SKM-1 (cell line): Measurements from ENCODE around the gene RGCC.
"Not testable (repeated sequence)": the region's sequence is repeated elsewhere in the genome, so short reads cannot be mapped to it uniquely, and the experiment has no call there.

ENCODE experiments used
- DNase-seq: peaks from one replicate; lab custom pipeline; 2025; ENCODE audit not compliant: unreplicated experiment; lab: John Stamatoyannopoulos, UW

The RGCC gene

DNA sequence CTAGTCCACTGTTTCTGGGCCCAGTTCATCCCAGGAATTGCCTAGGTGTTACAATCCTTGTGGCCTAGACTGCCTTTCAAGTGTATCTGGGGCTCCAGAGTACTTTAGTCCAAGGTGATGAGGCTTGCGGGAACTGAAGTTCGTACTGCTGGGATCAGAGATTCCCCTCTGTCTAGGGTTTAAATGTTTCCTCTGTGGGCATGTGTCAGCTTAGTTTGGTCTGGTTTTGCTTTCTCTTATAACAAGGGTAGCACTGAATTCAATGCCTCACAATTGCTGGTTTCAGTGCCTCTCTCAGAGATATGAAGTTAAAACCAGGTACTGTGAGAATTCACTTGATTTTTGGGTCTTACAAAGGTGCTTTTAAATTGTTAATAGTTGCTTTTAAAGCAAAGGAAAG is 30.8 kb downstream of the RGCC start:
- DNase-seq: no peak

DNA sequence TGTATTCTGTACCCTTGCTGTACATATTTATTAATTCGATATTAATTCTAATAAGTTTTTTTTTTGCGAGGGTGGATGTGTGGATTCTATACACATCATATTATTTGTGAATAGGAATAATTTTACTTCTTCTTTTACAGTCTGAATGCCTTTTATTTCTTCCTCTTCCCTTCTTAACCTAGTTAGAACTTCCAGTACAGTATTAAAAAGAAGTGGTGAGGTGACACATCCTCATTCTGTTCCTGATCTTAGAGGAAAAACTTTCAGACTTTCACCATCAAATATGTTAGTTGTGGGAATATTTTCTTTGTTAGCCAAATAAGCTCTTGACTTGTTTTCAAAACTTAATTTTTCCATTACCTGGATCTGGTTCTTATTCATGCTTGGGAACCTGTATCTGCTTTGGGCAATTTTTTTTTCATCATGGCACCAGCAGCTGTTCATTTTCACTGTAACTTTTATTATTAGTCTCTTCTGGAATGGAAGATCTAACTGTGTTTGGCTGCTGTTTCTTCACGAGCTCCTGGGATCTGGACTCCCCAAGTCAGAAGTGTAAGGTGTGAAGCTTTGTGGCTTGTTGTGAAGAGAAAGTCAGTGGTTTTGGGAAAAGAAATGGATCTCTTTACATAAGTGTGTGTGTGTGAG is 33.1 kb downstream of the RGCC start:
- DNase-seq: no peak

DNA sequence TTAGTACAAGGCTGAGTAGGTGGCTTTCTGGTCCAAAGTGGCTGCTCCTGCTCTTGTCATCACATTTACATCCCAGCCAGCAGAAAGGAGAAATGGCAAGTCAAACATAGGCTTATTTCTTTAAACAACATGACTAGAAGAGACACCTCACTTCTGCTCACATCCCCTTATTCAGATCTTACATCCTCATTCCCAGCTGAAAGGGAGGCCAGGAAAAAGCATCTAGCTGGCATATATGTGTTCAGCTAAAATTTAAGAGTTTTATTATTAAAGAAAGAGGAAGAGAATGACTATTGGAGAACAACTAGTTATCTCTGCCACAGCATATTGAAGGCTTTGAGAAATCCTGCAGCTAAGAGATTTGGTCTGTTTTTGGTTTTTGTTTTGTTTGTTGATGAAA is 34.1 kb downstream of the RGCC start:
- DNase-seq: no peak

DNA sequence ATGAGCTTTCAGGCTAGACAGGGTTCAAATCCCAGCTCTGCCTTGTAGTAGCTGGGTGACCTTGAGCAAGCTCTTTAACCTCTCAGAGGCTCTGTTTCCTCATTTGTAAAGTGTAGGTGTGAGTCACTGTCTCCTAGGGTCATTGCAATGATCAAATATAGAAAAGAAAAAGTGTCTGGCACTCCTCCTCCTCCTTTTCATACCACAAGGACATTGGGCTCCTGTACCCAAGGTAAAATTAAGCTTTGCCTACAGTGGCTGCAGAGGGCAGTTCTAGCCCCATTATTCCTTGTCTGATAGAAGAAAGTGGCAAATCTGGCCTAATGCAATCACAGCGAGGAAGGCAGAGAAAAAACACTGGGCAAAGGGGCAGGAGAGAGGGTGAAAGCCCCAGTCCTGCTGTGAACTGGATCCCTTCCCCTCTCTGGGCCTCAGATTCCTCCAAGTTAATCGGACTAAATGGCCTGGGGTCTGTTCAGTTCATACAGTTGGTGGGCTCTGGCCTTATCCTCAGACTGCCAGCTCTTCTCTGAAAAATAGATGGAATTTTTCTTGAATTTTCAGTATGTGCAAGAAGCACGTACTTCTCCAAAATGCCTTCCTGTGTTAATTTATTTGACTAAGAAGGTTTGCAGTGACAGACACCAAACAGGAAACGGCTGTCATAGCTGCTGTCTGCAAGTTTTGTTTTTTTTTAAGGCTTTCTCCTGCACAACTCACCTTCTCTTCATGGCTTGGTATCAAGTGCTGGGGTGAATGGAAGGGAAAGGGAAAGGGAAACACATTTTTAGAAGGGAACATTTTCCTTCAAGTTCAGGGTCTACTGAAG is 35.3 kb downstream of the RGCC start:
- peak; percentile 15 for DNase-seq

DNA sequence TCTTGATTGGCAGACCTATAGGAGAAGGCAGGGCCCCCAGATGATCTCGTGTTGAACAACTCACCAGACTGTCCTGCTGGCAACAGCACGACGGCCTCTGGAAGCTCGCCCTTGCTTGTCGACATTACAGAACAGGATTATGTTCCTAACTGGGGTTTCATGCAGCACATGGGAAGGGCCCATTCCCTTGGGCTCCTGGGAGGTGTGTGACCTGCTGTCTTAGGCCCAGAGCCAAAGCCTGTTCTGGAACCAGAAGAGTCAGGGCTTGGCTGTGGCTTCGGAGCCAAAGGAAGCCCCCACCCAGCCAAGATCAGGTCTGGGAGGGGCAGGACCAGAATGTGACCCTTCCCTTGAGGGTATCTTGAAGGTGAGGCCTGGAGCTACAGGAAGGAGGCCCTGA is 36.9 kb downstream of the RGCC start:
- DNase-seq: no peak

DNA sequence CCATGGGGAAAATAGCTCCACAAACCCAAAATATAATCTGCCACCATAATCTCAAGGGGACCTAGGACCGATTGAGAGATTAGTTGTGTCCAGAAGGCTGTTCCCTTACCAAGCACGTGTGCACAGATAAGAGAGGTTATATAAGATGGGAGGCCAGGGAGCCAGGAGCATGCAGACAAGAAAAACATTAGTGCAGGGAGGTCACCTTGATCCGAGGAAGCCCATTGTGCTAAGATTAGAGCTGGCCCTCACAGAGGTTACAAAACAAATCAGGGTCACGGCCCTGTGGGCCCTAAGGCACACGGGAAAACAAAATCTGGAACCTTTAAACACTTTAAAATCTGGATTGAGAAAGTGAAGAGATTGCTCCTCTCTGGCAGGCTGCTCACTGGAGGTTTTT is 37.7 kb downstream of the RGCC start:
- no peak for DNase-seq

DNA sequence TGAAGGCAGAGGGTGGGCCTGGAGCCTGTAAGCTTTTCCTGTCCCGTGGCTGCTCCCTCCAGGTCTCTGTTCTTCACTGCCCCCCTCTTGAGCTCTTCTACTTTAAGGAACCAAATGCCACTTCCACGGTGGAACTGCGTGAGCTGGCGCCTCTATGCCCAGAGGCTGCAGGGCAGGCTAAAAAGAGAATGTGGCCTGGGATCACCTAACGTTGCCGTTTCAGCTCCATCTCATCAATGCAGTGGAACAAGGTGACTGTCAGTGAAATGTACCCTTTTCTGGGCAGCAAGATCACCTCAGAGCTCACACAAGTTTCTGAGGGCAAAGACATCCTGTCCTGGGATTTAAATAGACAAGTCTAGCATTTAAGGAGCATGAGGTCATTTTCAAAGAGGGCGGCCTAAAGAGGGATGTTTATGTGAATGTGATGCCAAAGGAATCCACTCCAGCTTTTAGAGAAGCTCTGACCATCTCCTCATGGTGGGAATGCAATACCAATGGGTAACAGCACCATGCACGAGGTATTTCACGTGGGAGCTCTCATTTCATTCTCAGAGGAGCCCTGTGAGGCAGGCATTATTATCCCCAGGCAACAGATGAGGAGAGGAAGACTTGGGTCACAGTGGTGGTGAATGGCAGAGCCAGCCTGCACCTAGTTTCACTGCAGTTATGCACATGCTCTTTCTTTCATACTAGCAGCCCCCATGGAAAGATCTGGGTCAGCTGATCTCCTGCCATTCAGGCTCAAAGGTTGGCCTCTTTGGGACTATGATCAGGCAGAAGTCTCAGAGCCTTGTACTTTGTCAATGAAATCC is 39.3 kb downstream of the RGCC start:
- no peak for DNase-seq

DNA sequence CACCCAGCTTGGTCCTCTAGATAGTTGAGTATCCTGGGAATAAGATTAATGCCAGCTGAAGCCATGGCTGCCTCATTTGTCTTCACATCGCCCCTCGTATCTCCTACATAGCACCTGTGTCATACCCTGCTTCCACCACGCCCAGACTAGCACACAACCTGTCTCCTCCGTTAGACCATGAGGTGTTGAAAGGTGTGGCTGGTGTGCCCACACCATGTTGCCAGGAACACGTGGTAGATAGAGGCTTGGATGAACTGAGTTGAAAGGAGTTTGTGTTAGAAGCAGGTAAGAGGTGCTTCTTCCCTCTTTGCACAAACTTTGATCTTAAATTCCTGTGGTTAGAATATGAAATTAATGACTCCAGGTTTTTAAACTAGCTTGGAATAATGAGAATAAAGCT is 40.1 kb downstream of the RGCC start:
- DNase-seq: no peak

DNA sequence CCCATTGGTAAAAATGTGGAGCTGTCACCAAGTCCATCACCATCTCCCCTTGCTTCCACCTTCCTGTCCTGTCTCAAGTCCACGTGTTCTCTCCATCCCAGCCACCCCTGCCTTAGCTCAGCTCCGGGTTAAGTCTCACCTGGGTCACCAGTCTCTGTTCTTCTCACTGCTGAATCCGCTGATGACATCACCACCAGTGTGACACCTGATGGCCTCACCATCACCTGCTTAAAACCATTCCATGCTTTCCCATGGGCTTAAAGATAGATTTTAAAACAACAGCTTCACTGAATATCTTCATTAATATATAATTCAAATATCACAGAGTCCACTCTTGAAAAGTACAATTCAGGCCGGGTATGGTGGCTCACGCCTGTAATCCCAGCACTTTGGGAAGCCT is 42.1 kb downstream of the RGCC start:
- DNase-seq: no peak

DNA sequence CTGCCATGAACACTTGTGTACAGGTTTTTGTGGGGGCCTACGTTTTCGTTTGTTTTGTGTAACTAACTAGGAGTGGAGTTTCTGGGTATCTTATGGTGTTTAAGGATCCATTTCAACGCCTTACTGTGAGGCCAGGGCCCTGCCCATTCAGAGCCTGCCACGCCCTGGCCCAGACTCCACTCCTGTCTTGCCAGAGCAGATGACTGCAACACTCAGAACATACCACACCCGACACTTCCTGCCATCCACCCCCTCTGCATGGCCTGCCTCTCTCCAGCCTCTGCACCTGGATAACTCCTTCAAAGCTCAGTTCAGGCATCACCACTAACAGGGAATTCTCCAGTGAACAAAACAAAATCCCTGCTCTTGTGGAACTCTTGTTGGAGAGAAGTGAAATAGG is 43.2 kb downstream of the RGCC start:
- DNase-seq: no peak

DNA sequence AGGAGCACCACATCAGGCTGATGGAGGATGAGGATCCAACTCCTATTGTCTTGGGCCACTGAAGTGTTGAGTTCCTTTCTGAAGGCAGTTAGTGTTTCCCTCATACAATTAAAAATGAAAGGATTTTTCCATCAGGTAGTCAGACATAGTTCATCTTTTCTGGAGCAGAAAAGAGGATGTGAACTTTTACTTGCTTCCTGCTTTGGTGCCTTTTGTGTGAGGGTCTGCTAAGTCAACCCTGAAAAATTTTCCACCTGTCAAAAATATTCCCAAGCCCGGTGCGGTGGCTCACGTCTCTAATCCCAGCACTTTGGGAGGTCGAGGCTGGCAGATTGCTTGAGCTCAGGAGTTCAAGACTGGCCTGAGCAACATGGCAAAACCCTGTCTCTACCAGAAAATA is 43.9 kb downstream of the RGCC start:
- DNase-seq: no peak

DNA sequence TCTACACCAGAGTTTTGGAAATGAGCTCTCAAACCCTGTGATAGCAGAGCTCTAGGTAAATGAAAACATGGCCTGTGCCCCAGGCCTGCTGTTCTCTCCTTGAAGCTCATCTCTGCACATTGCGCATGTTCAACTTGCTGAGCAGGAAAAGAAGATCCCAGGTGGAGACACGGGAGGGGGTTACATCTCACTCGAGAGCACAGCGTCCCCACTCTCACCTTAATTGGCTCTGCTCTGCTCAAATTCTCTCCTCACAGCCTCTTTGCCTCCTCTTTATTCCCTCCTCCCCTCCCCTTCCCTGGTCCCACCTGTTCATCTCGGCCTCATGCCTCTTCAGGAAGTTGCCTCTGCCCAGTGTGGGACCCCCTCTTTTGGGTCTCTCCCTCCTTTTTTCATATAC is 44.7 kb downstream of the RGCC start:
- DNase-seq: no peak

DNA sequence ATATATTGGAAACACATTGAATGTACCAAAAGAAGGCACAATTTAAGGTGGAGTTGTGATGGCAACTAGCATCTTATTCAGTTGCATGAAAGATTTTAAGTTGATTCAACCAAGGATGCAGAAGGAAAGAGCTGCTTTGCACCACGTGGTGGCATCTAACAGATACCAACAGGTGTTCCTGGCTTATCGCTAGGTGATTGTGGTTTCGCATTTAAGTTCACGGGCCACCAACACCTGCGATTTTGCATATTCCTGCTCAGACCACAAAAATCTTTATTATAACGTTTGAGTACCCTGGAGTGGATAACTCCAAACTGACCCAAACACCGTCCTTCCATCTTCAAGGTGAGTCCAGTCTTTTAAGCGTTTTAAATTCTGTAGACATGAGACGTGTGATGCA is 45.3 kb downstream of the RGCC start:
- no peak for DNase-seq

DNA sequence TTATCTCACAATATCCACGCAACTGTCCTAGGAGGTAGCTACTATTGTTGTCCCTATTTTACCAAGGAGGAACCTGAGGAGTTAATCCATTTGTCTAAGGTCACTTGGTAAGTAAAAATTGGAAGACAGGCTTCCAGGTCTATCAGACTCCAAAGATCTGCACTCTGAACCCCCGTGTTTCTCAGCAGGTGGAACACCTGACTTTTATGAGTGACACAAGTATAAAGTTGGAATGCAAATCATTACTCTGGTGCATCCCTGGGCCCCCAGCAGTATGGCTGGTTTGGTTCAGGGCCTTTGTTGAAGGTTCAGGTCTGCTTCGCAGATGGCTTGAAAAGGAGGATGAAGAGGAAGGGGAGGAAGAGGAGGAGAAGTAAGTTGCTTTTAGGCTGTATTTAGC is 46.0 kb downstream of the RGCC start:
- no peak for DNase-seq

DNA sequence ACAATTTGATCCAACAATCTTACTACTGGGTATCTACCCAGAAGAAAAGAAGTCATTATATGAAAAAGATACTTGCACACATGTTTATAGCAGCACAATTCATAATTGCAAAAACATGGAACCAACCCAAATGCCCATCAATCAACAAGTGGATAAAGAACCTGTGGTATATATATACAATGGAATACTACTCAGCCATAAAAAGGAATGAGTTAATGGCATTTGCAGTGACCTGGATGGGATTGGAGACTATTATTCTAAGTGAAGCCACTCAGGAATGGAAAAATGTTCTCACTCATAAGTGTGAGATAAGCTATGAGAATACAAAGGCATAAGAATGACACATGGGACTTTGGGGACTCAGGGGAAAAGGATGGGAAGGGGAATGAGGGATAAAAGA is 47.3 kb downstream of the RGCC start:
- not testable (repeated sequence) for DNase-seq

DNA sequence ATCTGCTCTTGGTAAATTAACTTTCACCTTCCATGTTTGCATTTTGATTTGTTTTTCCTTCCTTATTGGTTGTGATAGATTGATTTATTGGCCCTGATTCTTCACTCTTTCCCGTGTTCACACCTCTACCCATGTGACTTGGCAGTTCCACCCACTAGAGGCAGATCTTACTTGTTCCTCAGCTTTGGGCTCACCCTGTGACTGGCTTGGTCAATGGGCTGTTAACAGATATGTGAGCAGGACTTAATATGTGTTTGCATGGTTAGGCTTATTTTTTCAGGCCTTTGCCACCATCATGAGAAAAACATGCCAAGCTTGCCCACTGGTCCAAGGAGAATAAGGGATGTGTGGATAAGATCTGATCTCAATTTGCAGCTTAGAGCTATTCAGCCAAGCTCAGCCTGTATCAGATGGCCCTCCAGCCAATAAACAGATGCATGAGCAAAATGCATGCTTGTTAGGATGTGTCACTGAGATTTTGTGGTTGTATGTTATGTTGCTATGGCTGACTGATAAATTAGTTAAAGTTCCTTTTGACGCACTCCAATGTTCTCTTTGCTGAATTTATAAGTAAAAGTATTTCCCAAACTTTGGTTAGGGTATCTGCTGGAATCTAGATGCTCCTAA is 48.0 kb downstream of the RGCC start:
- no peak for DNase-seq

DNA sequence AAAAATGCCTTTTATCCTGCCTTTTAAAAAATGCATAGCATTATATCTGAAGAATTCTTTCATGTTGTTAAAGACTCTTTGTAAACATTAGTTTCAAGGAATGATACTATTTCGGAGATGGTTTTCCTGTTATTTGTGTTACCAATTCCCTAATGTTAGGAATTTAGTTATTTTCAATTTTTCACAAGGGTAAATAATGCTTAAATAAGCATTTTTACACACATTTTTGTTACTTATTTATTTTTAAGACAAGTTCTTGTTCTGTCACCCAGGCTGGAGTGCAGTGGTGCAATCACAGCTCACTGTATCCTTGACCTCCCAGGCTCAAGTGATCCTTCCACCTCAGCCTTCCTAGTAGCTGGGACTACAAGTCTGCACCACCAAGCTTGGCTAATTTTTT is 49.0 kb downstream of the RGCC start:
- no peak for DNase-seq

DNA sequence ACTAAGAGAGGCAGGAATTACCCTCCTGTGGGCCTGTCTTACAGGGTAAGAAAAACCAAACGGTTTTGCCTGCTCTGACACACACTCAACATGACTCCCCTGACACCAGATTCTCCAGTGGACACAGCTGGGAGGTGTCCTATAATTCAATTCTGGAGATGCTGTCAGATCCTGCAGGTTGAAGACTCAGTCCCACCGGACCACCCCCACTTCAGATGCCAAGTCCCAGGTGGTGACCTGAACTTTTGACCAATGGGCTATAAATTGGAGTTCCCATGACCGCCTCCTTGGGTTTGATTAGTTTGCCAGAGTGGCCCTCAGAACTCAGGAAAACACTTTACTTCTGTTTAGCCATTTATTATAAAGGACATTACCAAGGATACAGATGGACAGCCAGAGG is 52.6 kb downstream of the RGCC start:
- DNase-seq: no peak

DNA sequence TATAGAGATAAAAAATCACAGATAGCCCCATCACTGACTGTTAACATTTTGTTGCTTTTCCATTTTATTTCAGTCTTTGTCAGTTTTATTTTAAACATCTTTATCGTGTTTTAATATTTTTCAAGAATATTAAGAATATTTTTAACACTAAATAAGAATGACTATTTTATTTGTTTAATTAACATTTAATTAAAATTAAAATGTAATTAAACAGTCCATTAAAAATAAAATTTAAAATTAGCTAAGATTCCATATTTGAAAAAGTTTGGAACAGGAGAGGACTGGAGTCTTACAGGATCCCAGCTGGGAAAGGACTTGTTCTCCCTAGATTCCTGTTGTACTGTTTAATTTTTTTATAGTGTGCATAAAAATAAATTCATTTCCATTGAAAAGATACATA is 54.5 kb downstream of the RGCC start:
- no peak for DNase-seq

DNA sequence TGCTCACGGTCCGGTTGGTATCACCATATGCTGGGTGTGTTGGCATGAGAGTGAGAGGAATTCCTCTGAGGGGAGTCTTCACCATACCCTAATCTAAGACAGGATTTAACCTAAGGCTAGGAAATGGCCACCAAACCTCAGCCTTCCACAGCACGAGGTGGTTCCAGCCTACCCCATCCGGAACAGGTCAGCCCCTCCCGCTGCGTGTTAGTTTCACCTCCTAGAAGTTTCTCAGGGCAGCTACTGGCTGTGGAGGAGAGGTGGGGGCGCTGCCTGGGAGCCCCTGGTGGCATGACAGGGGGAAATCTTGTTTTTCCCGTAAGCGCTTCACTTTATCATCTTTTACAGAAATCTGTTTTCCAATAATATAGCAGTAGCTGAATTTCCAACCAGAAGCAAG is 55.1 kb downstream of the RGCC start:
- DNase-seq: no peak

DNA sequence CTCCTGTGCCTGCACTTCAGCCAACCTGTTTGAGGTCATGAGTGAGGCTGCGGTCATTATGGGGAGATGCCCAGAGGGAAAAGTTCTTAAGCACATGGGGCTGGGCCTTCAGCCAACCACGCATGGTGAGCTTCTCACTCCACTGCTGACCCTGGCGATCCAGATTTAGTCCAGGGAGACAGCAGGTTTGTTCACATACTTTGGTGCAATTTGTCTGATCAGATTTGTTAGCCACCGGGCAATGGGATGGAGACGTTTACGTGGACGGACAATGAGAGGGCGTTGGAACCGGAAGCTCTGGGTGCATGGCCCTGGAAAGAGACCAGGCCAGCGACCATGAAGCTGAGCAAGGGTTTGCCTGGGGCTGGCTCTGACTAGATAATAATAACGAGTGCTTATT is 56.2 kb downstream of the RGCC start:
- no peak for DNase-seq
